ENCODE data around the gene SH3GL3.

SH3GL3 gene

DNA sequence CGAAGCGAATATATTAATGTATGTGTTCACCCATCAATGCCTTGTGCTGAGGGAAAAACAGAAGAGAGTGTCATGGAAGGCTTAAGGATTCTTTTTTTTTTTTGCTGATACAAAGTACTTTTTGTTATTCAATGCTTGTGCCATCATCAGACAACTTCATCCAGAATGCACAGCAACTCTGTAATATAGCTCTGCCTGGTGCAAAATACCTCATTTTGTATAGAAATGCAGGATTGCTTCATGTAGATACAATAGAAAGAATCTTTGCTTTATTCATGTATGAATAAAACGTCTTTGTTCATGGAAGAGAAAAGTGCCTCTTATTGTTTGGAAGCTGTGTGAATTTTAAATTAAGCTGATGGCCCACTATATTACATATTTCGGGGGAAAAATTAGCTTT is 62.9 kb downstream of the SH3GL3 start:
- DNase-seq = no peak

DNA sequence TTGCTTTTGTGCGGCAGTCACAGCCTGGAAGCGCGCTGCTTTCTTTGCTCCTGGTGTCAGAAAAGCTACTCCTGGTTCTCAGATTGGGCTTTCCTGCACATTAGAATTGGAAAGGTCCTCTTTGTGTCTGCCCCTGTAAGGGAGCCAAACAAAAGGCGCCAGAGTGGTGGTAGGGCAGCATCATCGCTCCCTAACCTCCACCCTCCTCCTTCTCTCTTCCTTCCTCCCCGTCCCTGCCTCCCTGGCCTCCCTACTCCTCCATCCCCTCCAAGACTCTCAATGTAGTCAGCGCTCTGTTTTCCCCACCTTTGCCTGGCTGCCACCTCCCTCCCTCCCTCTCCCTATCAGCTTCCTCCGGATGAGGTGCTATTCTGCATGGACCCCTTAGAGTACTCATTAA is 65.3 kb downstream of the SH3GL3 start:
- DNase-seq = no peak

DNA sequence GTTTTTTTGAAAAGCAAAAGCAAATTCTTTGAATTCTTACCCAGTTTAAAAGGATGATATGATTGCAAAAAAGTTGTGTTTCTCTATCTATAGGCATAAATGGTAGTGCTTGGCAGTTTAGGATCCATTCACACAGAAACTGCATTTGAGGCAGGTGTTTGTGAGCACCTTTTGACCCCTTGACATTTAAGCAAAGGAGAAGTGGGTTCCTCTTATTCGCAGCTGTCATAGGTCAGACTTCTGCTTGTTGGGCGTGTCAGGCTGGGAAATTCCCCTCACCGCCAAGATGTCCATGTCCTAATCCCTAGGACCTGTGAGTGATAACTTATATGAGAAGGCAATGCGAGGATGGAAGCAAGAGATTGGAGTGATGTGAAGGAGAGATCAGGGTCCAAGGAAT is 67.4 kb downstream of the SH3GL3 start:
- no peak for DNase-seq

DNA sequence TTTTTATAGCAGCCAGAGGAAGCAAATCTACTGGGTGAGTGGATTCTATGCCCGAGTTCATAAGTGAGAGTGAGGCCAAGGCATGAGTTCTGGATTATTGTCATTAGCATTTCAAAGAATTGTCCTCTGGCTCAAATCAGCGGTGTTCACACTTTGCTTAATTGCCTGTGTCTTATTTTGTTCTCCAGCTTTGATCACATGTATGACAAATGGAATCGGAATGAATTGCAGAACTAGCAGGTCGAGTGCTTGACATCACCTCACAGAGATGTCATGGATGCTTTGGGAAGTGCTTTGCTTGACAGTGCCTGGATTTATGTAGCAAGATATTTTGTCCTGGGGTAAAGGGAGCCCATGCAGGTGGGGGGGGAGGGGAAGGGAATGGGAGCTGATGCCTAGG is 68.0 kb downstream of the SH3GL3 start:
- DNase-seq = no peak

DNA sequence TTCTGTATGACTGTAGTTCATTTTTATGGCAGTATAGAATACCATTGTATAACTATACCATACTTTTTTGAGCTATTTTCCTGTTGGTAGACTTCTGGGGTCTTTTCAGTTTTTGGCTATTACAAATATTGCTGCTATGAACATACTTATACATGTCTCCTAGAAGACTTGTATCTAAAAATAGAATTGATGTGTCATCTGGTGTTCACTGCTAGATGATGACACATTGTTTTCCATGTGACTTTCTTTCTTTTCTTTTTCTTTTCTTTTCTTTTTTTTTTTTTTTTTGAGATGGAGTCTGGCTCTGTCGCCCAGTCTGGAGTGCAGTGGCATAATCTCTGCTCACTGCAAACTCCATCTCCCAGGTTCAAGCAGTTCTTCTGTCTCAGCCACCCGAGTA is 69.8 kb downstream of the SH3GL3 start:
- DNase-seq = no peak

DNA sequence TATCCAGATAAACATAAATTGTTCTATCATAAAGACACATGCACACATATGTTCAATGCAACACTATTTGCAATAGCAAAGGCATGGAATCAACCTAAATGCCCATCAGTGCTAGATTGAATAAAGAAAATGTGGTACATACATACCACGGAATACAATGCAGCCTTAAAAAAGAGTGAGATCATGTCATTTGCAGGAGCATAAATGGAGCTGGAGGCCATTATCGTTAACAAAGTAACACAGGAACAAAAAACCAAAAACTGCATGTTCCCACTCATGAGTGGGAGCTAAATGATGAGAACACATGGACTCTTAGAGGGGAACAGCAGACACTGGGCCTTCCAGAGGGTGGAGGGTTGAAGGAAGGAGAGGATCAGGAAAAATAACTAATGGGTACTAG is 79.2 kb downstream of the SH3GL3 start:
- no peak for DNase-seq

DNA sequence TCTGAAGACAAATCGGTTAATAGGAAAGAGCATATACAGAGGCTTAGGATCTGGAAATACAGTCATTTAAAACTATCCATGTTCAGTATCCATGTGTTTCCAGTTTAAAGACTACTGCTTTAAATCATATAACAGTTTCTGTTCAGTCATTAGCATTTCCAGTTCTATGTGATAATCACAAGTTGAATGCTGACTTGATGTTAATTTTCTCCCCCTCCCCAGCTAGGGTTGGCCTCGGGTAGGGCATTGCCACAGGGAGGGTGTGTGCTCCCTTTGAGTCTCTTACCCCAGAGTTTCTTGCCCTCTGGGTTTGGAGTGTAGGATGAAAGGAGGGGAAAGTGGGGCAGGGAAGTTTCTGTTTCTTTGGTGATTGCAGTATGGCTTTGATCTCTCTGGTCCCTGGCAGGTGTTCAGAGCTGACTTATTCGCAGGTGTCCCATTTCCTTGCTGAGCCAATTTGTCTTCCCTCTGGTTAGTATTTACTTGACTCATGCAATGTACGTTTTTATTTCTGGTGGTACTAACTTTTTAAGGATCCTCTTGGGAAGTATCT is 86.3 kb downstream of the SH3GL3 start:
- no peak for DNase-seq

DNA sequence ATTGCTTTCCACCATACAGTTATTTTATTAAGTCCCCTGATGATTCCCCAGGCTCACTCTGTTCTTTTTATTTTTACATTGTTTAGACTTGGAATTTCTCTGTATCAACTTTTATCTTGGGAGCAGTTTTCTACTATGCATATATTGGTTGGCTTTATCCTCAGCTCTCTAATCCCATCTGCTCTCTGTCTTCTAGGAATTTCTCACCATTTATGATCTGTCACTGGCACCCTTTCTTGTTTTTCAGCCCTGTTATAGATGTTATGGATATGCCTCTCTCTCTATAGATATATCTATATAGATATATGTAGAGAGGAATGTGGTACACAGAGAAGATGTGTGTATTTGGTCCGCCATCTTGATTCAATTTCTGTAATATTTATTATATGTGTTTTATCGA is 90.5 kb downstream of the SH3GL3 start:
- no peak for DNase-seq

DNA sequence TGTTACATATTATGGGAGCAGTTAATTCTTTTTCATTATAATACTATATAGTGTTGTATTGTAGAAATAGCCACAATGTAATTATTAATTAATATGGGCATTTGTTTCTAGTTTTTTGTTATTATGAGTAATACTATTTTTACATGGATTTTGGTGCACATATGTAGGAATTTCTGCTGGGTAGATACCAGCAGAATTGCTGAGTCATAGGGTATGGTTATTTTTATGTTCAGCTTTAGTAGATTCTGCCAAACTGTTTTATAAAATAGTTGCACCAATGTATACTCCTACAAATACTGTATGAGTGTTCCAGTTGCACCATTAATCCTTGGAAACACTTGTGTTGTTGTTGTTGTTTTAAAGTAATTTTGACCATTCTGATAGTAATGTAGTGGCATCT is 91.5 kb downstream of the SH3GL3 start:
- DNase-seq = no peak

DNA sequence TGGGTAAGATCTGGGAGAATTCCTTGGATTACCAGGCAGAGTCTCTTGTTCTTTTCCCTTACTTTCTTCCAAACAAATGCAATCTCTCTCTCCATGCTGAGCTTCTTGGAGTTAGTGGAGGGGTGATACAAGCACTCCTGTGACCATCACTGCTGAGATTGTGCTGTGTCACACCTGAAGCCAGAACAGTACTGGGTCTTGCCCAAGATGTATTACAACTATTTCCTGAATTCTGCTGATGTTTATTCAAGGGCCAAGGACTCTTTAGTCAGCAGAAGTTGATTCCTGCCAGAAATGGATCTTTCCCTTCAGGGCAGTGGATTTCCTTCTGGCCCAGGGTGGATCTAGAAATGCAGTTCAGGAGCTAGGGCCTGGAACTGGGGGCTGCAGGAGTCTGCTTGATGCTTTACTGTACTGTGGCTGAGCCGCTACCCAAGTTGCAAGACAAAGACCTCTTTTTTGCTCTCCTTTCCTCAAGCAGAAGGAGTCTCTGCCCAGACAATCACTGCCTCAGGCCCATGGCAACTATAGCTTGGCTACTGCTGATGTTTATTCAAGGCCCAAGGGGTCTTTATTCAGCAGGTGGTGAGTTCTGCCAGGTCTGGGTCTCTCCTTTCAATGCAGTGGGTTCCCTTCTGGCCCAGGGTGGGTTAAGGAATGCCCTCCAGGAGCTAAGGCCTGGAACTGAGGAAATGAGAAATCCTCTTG is 98.8 kb downstream of the SH3GL3 start:
- no peak for DNase-seq

DNA sequence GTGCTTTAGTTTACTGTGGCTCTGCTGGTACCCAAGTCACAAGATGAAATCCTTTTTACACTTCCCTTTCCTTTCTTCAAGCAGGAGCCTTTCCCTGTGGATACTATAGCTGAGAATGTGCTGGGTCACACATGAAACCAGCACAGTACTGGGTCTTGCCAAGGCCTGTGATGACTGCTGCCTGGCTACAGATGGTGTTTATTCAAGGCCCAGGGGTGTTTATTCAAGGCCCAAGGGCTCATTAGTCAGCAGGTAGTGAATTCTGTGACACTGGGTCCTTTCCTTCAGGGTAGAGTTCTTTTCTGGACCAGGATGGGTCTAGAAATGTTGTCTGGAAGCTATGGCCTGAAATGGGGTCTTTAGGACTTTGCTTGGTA is 99.4 kb downstream of the SH3GL3 start:
- DNase-seq = no peak

DNA sequence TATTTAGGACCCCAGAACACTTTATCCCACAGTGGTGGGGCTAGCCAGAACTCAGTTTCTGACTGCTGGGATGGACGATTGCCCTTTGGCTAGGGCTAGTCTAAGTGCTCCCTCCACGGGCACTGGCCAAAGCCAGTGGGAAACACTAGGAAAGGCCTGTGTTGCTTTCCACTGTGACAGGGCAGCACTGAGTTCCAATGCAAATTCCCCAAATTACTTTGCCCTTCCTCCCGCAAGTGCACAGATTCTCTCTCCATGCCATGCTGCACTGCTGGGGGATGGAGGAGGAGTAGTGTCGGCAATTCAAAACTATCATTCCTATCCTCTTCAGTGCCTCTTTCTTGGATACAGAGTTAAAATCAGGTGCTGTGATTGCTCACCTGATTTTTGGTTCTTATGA is 100.0 kb downstream of the SH3GL3 start:
- DNase-seq = no peak

DNA sequence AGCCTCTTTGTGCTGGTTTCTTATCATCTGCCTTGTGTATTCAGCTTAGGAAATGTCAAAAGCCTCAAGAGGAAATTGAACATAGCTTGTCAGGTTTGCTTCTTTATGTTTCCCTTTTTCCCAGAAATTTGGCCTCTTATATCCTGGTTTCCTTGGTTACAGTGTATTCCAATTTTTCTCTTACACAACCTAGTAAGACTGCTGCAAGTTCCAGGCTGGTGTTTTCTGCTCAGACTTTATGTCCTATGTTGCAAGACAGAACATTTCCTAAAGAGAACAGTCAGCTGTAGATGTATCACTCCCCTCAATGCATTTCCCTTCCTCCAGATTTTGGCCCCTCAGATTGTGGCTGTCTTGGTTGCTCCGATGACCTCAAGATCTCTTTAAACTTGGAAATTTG is 102.5 kb downstream of the SH3GL3 start:
- DNase-seq = no peak

DNA sequence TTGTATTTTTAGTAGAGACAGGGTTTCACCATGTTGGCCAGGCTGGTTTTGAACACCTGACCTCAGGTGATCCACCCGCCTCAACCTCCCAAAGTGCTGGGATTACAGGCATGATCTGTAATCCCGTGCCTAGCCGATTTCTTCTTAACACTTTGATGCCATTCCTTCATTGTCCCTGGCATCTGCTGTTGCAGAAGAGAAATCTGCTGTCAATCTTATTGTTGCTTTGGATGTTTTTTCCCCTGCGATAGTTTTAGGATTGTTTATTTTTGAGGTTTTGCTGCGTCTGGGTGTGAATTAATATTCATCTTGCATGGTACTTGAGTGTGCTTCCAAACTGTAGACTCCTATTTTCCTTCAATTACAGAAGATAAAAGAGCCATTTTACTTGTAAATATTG is 107.4 kb downstream of the SH3GL3 start:
- no peak for DNase-seq

DNA sequence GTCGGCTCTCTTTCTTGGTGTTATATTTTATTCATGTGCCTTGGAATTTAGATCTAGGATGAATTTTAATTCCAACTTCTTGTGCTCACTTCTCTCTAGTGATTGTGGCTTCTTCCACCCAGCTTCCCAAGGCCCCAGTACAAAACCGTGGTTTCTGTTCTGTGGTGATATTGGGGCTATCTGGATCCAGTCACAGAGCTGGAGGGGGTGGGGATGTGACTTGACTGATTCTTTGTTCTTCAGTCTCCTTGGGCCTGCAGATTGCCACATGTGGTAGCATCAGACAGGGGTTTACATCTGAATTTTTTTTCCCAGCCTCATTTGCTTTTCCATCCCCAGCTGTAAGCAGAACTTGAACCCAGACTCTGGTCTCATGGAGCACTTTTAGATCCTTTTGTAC is 108.2 kb downstream of the SH3GL3 start:
- DNase-seq = no peak

DNA sequence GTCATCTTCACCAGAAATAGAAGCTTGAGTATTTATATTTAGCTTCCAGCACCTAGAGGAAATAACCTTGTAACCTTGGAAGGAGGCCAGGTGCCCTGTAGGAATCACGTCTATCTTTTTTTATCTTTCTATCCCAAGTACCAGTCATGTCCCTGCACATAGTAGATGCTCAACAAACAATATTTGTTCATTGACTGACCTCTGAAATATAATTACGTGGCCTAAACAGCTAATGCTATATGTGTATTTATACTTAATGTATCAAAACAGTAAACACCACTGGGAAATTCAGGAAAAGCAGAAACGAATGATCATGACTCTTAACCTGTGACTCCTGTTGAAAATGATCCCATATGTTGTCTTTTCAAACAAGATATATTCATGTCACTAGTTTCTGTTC is 108.9 kb downstream of the SH3GL3 start:
- DNase-seq = no peak

DNA sequence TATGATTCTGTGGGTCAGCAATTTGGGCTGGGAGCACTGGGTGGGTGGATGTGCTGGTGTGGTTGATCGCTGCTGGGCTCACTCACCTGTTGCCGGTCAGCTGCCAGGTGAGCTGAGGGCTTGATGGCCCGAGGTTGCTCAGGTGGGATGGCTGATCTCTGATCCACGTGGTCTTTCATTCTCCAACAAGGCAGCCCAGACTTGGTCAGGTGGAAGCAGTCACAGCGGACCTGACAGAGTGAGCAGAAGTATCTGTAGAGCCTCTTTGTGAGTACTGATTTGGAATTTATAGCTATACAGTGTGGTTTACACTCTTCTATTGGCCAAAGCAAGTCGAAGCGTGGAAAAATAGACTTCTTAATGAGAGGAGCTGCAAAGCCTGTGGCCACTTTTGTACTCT is 109.6 kb downstream of the SH3GL3 start:
- DNase-seq = no peak

DNA sequence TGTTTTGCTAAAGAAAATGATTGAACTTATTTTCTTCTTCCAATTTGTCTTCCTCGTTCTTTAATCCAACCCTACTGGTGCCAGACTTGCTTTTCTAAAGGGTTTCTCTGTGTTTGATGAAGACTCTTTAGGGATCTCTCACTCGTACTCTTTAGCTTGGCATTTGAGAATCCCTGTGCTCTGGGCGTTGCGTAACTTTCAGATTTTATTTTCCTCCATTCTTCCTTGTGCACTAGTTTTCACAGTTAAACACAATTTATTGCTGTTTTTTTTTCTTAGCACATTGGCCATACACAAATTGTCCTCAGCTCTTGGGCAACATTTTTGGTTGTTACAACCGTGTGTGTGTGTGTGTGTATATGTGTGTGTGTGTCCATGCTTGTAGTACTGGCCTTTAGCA is 111.0 kb downstream of the SH3GL3 start:
- DNase-seq = no peak

DNA sequence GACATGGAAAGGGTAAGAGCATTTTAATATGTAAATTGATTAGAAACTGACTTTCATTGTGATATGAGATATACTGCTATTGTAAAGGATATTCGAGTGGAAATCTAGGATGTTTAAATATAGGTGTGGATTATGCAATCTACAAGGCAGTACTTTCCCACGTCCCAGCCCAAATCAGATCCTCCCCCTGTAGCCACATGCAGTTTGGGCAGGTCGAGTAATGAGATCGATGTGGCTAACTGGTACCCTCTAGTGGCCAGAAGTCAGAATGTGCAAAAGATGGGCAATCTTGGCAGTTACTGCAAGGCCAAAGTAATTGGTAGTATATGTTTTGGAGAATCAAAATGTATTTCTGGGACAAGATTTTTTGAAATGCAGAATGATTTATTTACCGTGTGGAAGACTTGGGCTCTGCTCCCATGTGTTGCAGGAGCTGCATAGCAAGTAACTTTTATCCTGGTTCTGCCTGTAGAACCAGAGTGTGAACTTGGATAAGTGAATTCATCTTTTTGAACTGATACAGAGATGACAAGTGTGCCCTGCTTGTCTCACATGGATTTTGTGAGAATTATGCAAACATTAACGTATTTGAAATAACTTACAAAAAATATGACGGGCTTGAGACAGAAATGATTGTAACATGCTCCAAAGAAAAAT is 112.3 kb downstream of the SH3GL3 start:
- peak; percentile 13 for DNase-seq

DNA sequence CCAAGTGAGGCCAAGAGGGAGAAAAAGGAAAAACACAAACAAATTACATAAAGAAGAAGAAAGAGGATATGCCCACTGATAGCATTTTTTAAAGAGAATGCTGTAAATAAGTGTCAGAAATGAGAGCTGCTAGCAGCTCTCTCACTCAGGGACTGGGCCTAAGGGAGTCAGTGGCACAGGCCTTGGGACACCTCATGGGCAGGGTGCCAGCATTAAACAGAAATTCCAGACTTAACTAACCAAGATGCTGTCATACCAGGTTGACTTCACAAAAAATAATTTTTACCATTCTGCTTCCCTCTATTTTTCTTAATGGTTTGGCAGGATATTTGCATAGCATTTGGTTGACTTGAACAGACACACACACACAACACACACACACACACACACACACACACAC is 114.5 kb downstream of the SH3GL3 start:
- DNase-seq = no peak

DNA sequence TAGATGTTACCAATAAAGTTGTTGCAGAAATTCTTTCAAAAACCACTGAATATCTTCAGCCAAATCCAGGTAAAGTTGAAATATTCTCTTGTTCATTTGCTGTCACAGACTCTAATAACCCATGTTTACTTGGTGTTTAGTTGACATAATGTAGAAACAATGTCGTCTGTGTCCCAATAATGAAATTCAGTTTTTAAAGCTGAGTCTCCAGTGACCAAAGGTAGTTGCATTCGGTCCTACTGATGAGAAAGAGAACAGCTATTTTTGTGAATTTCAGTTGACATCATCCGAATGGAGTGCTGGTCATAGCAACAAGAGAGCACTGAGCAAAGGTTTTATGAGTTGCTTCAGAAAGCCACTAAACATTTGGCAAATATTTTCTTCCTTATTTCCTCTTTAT is 118.0 kb downstream of the SH3GL3 start:
- DNase-seq = no peak

DNA sequence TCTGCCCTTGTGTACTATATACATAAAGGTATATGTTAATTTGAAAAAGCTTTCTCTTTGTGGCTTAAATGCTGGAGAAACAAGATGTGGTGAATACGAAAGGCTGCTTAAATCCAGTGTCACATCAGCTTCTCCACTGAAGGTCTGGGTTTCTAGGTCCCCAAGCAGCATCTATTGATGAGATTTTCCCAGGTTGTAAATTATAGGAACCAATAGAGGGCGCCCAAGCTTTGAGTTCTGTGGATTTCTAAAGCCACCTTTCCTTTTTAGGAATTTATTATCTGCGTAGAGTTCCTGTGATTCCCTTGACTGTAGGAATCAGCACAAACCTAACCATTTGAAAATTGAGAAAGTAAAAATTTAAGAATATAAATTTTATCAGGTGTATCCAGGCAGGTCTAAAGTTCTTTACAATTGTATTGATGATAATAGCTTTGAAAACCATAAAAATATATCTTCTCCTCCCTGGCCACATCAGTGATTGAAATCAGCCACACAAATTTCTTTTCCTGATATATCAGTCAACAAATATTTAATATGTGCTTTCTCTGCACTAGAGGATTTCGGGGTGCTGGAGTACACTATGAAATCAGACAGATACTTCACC is 118.5 kb downstream of the SH3GL3 start:
- no peak for DNase-seq

DNA sequence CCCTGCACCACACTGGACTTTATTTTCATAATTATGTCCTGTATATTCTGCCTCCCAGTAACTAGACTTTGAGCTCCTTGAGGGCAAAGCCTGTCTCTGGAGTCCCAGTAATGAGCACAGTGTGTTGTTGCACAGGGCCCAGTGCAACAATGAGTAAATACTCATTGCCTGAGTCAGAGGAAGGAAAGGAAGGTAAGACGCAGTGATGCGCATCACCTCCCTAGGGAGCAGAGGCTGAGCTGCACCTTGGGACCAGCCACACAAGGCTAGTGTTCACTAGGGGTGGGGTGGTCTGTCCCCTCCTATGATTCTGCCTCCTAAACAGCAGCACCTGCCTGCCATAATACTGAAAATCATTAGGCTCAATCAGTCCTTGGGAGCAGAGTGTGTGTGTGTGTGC is 120.2 kb downstream of the SH3GL3 start:
- no peak for DNase-seq

DNA sequence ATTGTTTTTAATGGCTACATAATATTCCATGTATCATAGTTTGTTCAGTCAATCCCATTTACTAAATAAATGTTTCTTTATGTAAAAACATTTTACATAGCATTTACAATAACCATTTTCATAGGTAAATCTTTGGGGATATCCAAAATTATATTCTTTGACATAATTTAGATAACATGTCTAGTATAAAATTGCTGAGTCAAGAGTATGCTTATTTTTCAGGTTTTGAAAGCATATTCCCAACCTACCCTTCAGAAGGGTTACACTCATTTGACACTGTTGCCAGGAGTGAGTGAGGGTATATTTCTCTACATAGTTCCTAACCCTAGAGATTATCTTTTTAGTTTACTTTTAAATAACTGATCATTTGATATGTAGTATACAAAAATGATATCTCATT is 122.2 kb downstream of the SH3GL3 start:
- no peak for DNase-seq

DNA sequence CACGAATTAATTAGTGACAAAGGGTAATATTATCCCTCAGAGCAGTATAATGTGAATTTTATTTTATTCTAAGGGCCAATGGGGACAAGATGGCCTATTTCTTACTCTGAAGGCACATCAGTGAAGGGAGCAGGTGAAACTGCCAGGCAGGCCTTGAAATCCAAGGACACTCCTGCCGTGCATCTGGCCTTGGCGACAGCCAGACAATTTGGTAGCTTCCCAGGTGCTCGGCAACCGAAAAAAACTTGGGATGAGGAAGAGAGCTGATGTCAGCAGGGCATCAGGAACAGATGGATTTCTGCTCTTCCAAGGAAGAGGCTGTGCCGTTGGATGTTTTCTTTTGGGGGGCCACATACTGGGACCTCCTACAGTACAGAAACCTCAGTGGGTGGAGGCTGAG is 123.6 kb downstream of the SH3GL3 start:
- no peak for DNase-seq

Measured in NCI-H2171 (cell line).